Karpas-422 (cell line): ENCODE data around the gene GJB3. TPM values are rescaled to one million over a fixed set of nuclear protein-coding genes. Genes with fewer than 3 reads are reported as not detected.

Experiments
- DNase-seq: peaks from one replicate; pipeline ENCODE4 v3.0.0-alpha.2; 2015
- H2AFZ ChIP-seq: fragments of 200-600 bp; sonication (generic); 2 replicates; pipeline ENCODE4 v1.6.1; 2014; ENCODE audit warnings: antibody characterized with exemption, low read length, mixed read lengths
- H3K27ac ChIP-seq: fragments of 200-600 bp; sonication (generic); 2 replicates; pipeline ENCODE4 v1.5.1; 2014; ENCODE audit warnings: mild to moderate bottlenecking, low read length, moderate library complexity
- H3K27me3 ChIP-seq: fragments of 200-600 bp; sonication (generic); 2 replicates; pipeline ENCODE4 v1.6.1; 2014; ENCODE audit warnings: low read length, mixed read lengths
- H3K36me3 ChIP-seq: fragments of 200-600 bp; sonication (generic); 2 replicates; pipeline ENCODE4 v1.6.1; 2014; ENCODE audit warnings: low read length, mixed read lengths; ENCODE audit not compliant: insufficient read depth
- H3K4me1 ChIP-seq: fragments of 200-600 bp; sonication (generic); 2 replicates; pipeline ENCODE4 v1.6.1; 2014; ENCODE audit warnings: mild to moderate bottlenecking, low read length, mixed read lengths
- H3K4me2 ChIP-seq: fragments of 200-600 bp; sonication (generic); 2 replicates; pipeline ENCODE4 v1.6.1; 2014; ENCODE audit warnings: low read length, low read depth, mild to moderate bottlenecking; ENCODE audit not compliant: poor library complexity, severe bottlenecking
- H3K4me3 ChIP-seq: fragments of 200-600 bp; sonication (generic); 2 replicates; pipeline ENCODE4 v1.5.1; 2014; ENCODE audit warnings: mild to moderate bottlenecking, antibody characterized with exemption, low read length, mixed read lengths
- H3K79me2 ChIP-seq: fragments of 200-600 bp; sonication (generic); 2 replicates; pipeline ENCODE4 v1.6.1; 2014; ENCODE audit warnings: mild to moderate bottlenecking, low read length, mixed read lengths
- H3K9ac ChIP-seq: fragments of 200-600 bp; sonication (generic); 2 replicates; pipeline ENCODE4 v1.6.0; 2014; ENCODE audit warnings: low read length
- H3K9me2 ChIP-seq: fragments of 200-600 bp; sonication (generic), shearing (Covaris generic); replicated peaks from 2 replicates; pipeline ENCODE4 v1.6.0; 2014; ENCODE audit warnings: mild to moderate bottlenecking, low read length, moderate library complexity; ENCODE audit not compliant: insufficient read depth
- H3K9me3 ChIP-seq: fragments of 300-700, 200-600 bp; sonication (generic); 2 replicates; pipeline ENCODE4 v1.6.1; 2014; ENCODE audit warnings: low read length, mixed read lengths
- H4K20me1 ChIP-seq: fragments of 200-600 bp; sonication (generic); 2 replicates; pipeline ENCODE4 v1.6.1; 2014; ENCODE audit warnings: mild to moderate bottlenecking, antibody characterized with exemption, low read length, low read depth; ENCODE audit not compliant: insufficient read depth
- total RNA-seq: library from RNA; depleted of rRNA; stranded (reverse); fragments of >200 nt; shearing (Covaris generic); gene quantifications from 2 replicates; pipeline ENCODE4 v1.2.3, GENCODE V29; 2014; ENCODE audit warnings: low replicate concordance

Gene GJB3
- total RNA-seq, 1 experiment from 2014 or later = not detected

GRCh38 chr1:34785231-34785874, 4.3 kb downstream of the GJB3 start:
- no peaks in the 10 kb centered on the region for H3K9me2 ChIP-seq
- no peak overlapping the region for H3K4me3 ChIP-seq
- no peaks in the 10 kb centered on the region for H4K20me1 ChIP-seq
- H3K4me2 ChIP-seq = no peak overlapping the region
- H3K9ac ChIP-seq = no peak overlapping the region
- no peaks in the 10 kb centered on the region for H3K79me2 ChIP-seq
- no peaks in the 10 kb centered on the region for H3K27me3 ChIP-seq
- no peaks in the 10 kb centered on the region for H3K36me3 ChIP-seq
- no peaks in the 10 kb centered on the region for H3K4me1 ChIP-seq
- H2AFZ ChIP-seq = no peak overlapping the region
- no peak for DNase-seq
- no peaks in the 10 kb centered on the region for H3K9me3 ChIP-seq
- no peak overlapping the region for H3K27ac ChIP-seq

GRCh38 chr1:34785875-34786470, 5.0 kb downstream of the GJB3 start:
- Histone ChIP-seq H3K4me3 (no peak overlapping the region), H3K4me2 (no peak overlapping the region), H3K36me3 (no peaks in the 10 kb centered on the region), H3K4me1 (no peaks in the 10 kb centered on the region), H3K27ac (no peak overlapping the region), H3K9me3 (no peaks in the 10 kb centered on the region), H3K79me2 (no peaks in the 10 kb centered on the region), H4K20me1 (no peaks in the 10 kb centered on the region), H3K9me2 (no peaks in the 10 kb centered on the region), H2AFZ (no peak overlapping the region), H3K27me3 (no peaks in the 10 kb centered on the region), H3K9ac (no peak overlapping the region)
- no peak for DNase-seq

- no peaks in the 10 kb centered on the region for H3K36me3 ChIP-seq
- H3K4me1 ChIP-seq = peaks cover 2% of the 10 kb centered on the region
- H3K27me3 ChIP-seq = no peaks in the 10 kb centered on the region
- H3K4me2 ChIP-seq = no peak overlapping the region
- H3K9me2 ChIP-seq = no peaks in the 10 kb centered on the region
- peak; percentile 91 for DNase-seq
- no peaks in the 10 kb centered on the region for H3K9me3 ChIP-seq
- H3K9ac ChIP-seq = no peak overlapping the region
- no peak overlapping the region for H3K4me3 ChIP-seq
- no peaks in the 10 kb centered on the region for H4K20me1 ChIP-seq
- no peak overlapping the region for H3K27ac ChIP-seq
- H3K79me2 ChIP-seq = no peaks in the 10 kb centered on the region
- no peak overlapping the region for H2AFZ ChIP-seq
These were observed 5.7 kb downstream of the GJB3 start for GRCh38 chr1:34786521-34787325.

GRCh38 chr1:34787461-34788420, 6.7 kb downstream of the GJB3 start:
- H3K4me3 ChIP-seq = no peak overlapping the region
- H3K9ac ChIP-seq = no peak overlapping the region
- no peaks in the 10 kb centered on the region for H3K36me3 ChIP-seq
- H3K27me3 ChIP-seq = no peaks in the 10 kb centered on the region
- no peaks in the 10 kb centered on the region for H3K79me2 ChIP-seq
- H3K4me2 ChIP-seq = no peak overlapping the region
- no peak overlapping the region for H2AFZ ChIP-seq
- H3K9me2 ChIP-seq = no peaks in the 10 kb centered on the region
- no peaks in the 10 kb centered on the region for H3K9me3 ChIP-seq
- peak; percentile 80 for DNase-seq
- no peaks in the 10 kb centered on the region for H4K20me1 ChIP-seq
- no peak overlapping the region for H3K27ac ChIP-seq
- H3K4me1 ChIP-seq = peaks cover 10% of the 10 kb centered on the region

- no peak overlapping the region for H3K4me3 ChIP-seq
- H3K27me3 ChIP-seq = no peaks in the 10 kb centered on the region
- H4K20me1 ChIP-seq = 0 out of 2 replicates have a peak, but pooled peaks cover 5% of the 10 kb centered on the region
- peaks cover 11% of the 10 kb centered on the region for H3K4me1 ChIP-seq
- no peak overlapping the region for H3K27ac ChIP-seq
- no peaks in the 10 kb centered on the region for H3K9me2 ChIP-seq
- DNase-seq = no peak
- H3K79me2 ChIP-seq = no peaks in the 10 kb centered on the region
- H2AFZ ChIP-seq = no peak overlapping the region
- no peaks in the 10 kb centered on the region for H3K9me3 ChIP-seq
- H3K4me2 ChIP-seq = no peak overlapping the region
- no peak overlapping the region for H3K9ac ChIP-seq
- H3K36me3 ChIP-seq = no peaks in the 10 kb centered on the region
These were observed 10.0 kb downstream of the GJB3 start for GRCh38 chr1:34790985-34791384.

GRCh38 chr1:34792424-34792823, 11.4 kb downstream of the GJB3 start:
- no peaks in the 10 kb centered on the region for H3K36me3 ChIP-seq
- 0 out of 2 replicates have a peak, but pooled peaks cover 5% of the 10 kb centered on the region for H4K20me1 ChIP-seq
- H3K4me1 ChIP-seq = peaks cover 25% of the 10 kb centered on the region
- H3K4me3 ChIP-seq = no peak overlapping the region
- H3K4me2 ChIP-seq = no peak overlapping the region
- no peak for DNase-seq
- no peaks in the 10 kb centered on the region for H3K9me2 ChIP-seq
- H3K27ac ChIP-seq = no peak overlapping the region
- no peaks in the 10 kb centered on the region for H3K27me3 ChIP-seq
- H2AFZ ChIP-seq = no peak overlapping the region
- H3K79me2 ChIP-seq = no peaks in the 10 kb centered on the region
- no peaks in the 10 kb centered on the region for H3K9me3 ChIP-seq
- H3K9ac ChIP-seq = no peak overlapping the region

GRCh38 chr1:34792868-34793727, 12.1 kb downstream of the GJB3 start, which contains the start of gene GJA4:
Gene GJA4, plus strand, starts transcription at chr1:34792999. Its CDS starts 1,215 bp downstream, at chr1:34794214.
- H3K27me3 ChIP-seq = no peaks in the 10 kb centered on the region
- DNase-seq = no peak
- H4K20me1 ChIP-seq = 0 out of 2 replicates have a peak, but pooled peaks cover 5% of the 10 kb centered on the region
- H3K27ac ChIP-seq = no peak within 1 kb of the TSS
- no peak within 1 kb of the TSS for H3K9ac ChIP-seq
- no peak within 1 kb of the TSS for H3K4me2 ChIP-seq
- no peaks in the 10 kb centered on the region for H3K79me2 ChIP-seq
- H3K36me3 ChIP-seq = no peaks in the 10 kb centered on the region
- H3K4me1 ChIP-seq = peaks cover 27% of the 10 kb centered on the region
- no peak within 1 kb of the TSS for H3K4me3 ChIP-seq
- no peaks in the 10 kb centered on the region for H3K9me3 ChIP-seq
- no peaks in the 10 kb centered on the region for H3K9me2 ChIP-seq
- H2AFZ ChIP-seq = no peak within 1 kb of the TSS
